ENCODE data around the gene GOLPH3L. TPM values are rescaled to one million over a fixed set of nuclear protein-coding genes. Genes with fewer than 3 reads are reported as not detected.
"Not testable (repeated sequence)": the region's sequence is repeated elsewhere in the genome, so short reads cannot be mapped to it uniquely, and the experiment has no call there.

The GOLPH3L gene
- total RNA-seq, 4 donors from 2014 or later: 16.2 to 23.9 (median 21.6) TPM

DNA sequence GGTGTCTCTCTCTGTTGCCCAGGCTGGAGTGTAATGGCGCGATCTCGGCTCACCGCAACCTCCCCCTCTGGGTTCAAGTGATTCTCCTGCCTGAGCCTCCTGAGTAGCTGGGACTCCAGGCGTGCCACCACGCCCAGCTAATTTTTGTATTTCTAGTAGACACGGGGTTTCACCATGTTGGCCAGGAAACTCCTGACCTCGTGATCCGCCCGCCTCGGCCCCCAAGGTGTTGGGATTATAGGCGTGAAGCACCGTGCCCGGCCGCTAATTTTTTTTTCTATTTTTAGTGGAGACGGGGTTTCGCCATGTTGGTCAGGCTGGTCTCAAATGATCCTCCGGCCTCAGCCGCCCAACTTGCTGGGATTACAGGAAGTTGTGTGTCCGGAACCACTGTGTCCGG, 23.1 kb upstream of the GOLPH3L start:
- H3K27me3 ChIP-seq: no peaks in the 10 kb centered on the region
- intact Hi-C loops (cut with DNase I): no loop called here
- no peak overlapping the region for H3K27ac ChIP-seq (replicated peaks in 1 of 4)
- DNase-seq (ENCODE audit: extremely low spot score): no peak
- TF ChIP-seq, protein P1, sequence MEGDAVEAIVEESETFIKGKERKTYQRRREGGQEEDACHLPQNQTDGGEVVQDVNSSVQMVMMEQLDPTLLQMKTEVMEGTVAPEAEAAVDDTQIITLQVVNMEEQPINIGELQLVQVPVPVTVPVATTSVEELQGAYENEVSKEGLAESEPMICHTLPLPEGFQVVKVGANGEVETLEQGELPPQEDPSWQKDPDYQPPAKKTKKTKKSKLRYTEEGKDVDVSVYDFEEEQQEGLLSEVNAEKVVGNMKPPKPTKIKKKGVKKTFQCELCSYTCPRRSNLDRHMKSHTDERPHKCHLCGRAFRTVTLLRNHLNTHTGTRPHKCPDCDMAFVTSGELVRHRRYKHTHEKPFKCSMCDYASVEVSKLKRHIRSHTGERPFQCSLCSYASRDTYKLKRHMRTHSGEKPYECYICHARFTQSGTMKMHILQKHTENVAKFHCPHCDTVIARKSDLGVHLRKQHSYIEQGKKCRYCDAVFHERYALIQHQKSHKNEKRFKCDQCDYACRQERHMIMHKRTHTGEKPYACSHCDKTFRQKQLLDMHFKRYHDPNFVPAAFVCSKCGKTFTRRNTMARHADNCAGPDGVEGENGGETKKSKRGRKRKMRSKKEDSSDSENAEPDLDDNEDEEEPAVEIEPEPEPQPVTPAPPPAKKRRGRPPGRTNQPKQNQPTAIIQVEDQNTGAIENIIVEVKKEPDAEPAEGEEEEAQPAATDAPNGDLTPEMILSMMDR (IDR thresholded peaks at IDR 0.05): no peak
- TF ChIP-seq POLR2AphosphoS5 (IDR thresholded peaks at IDR 0.05): no peak
- no peak for TF ChIP-seq EP300 (IDR thresholded peaks at IDR 0.05)
- TF ChIP-seq POLR2A (IDR thresholded peaks at IDR 0.05; ENCODE audit: low read depth): no peak
- no peaks in the 10 kb centered on the region for H3K36me3 ChIP-seq
- no peaks in the 10 kb centered on the region for H3K9me3 ChIP-seq
- no peaks in the 10 kb centered on the region for H3K4me1 ChIP-seq
- WGBS: 94% methylated on average over 20 of the region's 21 CpGs
- H3K4me3 ChIP-seq: no peak overlapping the region

DNA sequence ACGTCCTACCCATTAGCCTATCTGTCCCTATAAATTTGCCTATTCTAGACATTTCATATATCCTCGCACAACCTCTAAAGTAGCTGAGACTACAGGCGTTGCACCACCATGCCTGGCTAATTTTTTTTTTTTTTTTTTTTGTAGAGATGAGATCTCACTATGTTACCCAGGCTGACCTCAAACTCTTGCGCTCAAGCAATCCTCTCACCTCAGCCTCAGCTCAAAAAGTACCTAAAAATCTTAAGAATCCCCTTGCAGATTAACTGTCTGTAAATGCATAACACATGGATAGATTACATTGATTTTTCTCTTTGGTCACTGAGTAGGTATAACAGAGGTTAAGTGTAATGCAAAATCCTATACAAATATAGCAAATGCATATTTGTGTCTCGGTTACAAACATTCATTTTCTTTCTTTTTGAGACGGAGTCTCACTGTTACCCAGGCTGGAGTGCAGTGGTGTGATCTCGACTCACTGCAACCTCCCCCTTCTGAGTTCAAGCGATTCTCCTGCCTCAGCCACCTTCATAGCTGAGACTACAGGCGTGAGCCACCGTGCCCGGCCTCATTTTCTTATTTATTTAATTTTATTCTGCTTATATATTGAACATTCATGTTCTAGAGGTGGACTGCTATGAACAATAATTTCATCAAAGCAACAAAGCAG, 21.4 kb upstream of the GOLPH3L start:
- Histone ChIP-seq H3K36me3 (no peaks in the 10 kb centered on the region), H3K9me3 (no peaks in the 10 kb centered on the region), H3K4me3 (no peak overlapping the region), H3K27ac (replicated peaks in 1 of 4) (no peak overlapping the region), H3K4me1 (no peaks in the 10 kb centered on the region), H3K27me3 (no peaks in the 10 kb centered on the region)
- TF ChIP-seq, protein P1 (IDR thresholded peaks at IDR 0.05): no peak
- TF ChIP-seq EP300 (IDR thresholded peaks at IDR 0.05) (no peak), POLR2AphosphoS5 (IDR thresholded peaks at IDR 0.05) (no peak), POLR2A (IDR thresholded peaks at IDR 0.05; ENCODE audit: low read depth) (no peak)
- no peak for DNase-seq (ENCODE audit: extremely low spot score)
- WGBS: 84% methylated on average over 11 of the region's 11 CpGs
- intact Hi-C loops (cut with DNase I): no loop called here

DNA sequence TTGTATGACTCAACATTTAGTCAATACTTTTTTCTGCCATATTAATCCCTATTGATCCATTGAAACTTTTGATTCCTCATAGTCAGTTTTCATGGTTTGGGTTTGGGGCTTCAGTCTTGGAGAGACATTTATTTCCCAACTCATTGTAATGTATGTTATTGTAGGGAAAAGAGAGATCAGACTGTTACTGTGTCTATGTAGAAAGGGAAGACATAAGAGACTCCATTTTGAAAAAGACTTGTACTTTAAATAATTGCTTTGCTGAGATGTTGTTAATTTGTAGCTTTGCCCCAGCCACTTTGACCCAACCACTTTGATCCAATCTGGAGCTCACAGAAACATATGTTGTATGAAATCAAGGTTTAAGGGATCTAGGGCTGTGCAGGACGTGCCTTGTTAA, 12.1 kb upstream of the GOLPH3L start:
- H3K27ac ChIP-seq (replicated peaks in 1 of 4); H3K4me1 ChIP-seq; H3K4me3 ChIP-seq; intact Hi-C loops (cut with DNase I); H3K27me3 ChIP-seq; H3K36me3 ChIP-seq; H3K9me3 ChIP-seq; DNase-seq (ENCODE audit: extremely low spot score): not testable (repeated sequence)
- WGBS: 78% methylated on average over 1 of the region's 1 CpG

DNA sequence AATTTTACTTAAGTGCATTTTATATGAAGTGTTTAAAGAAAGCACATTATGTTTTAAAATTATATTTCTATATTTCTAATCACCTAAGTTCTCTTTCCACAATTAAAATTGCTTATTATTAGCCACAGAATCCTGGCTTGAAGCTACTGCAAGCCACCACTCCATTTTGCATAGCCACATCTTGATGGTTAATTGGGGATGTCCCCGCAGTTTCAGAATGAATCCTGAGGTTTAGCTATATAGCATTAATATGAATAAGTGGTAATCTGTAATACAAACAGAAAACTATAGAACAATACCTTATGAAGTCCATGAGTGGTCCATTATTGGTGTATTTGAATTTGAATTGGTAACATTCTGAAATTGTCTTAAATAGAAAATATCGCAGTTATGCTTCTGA, 11.6 kb upstream of the GOLPH3L start:
- H3K9me3 ChIP-seq: no peaks in the 10 kb centered on the region
- H3K4me1 ChIP-seq: no peaks in the 10 kb centered on the region
- H3K27me3 ChIP-seq: no peaks in the 10 kb centered on the region
- H3K27ac ChIP-seq (replicated peaks in 1 of 4): no peak overlapping the region
- intact Hi-C loops (cut with DNase I): no loop called here
- no peaks in the 10 kb centered on the region for H3K36me3 ChIP-seq
- no peak overlapping the region for H3K4me3 ChIP-seq
- no peak for DNase-seq (ENCODE audit: extremely low spot score)
- TF ChIP-seq POLR2AphosphoS5 (IDR thresholded peaks at IDR 0.05): no peak
- TF ChIP-seq EP300 (IDR thresholded peaks at IDR 0.05): no peak
- no peak for TF ChIP-seq POLR2A (IDR thresholded peaks at IDR 0.05; ENCODE audit: low read depth)
- TF ChIP-seq, protein P1 (IDR thresholded peaks at IDR 0.05): no peak
- 95% methylated on average over 2 of the region's 2 CpGs for WGBS

DNA sequence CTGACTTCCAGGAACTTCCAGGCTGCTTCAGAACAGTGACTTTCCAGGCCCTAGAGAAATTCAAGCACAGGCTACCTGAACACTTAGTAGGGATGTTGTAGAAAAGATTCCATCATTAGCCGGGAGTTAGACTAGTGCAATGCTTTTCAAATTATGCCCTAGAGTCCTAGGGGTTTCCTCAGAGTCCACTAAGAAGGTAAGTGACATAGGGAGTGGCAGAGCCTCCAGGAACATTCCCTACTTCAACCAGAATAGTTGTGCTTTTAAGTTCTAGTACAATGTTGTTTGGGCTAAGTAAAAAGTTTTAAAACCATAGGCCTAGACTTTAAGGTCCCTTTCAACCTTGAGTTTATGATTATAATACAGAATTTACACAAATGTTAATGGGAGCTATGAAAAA, 9.1 kb upstream of the GOLPH3L start:
- intact Hi-C loops (cut with DNase I): no loop called here
- WGBS: 88% methylated on average over 1 of the region's 1 CpG
- no peaks in the 10 kb centered on the region for H3K27me3 ChIP-seq
- TF ChIP-seq POLR2AphosphoS5 (IDR thresholded peaks at IDR 0.05) (no peak), POLR2A (IDR thresholded peaks at IDR 0.05; ENCODE audit: low read depth) (no peak), EP300 (IDR thresholded peaks at IDR 0.05) (no peak)
- TF ChIP-seq, protein P1 (IDR thresholded peaks at IDR 0.05): no peak
- no peak for DNase-seq (ENCODE audit: extremely low spot score)
- H3K9me3 ChIP-seq: no peaks in the 10 kb centered on the region
- no peaks in the 10 kb centered on the region for H3K4me1 ChIP-seq
- H3K4me3 ChIP-seq: no peak overlapping the region
- H3K27ac ChIP-seq (replicated peaks in 1 of 4): no peak overlapping the region
- H3K36me3 ChIP-seq: no peaks in the 10 kb centered on the region
